B cell (primary cell): ENCODE results near the gene DDX10. TPM values are rescaled to one million over a fixed set of nuclear protein-coding genes. Genes with fewer than 3 reads are reported as not detected.

ENCODE experiments used
- ATAC-seq: fragments of 200-7000 bp; cut with Tn5 transposase; one replicate; pipeline ENCODE4 v1.10.0; 2021; ENCODE audit warnings: low read depth, mild to moderate bottlenecking, moderate number of reproducible peaks, moderate library complexity
- CTCF ChIA-PET: fragments of 350-600 bp; sonication (Branson Sonifier 250); formaldehyde crosslinking; loops from one replicate; lab custom pipeline; 2021; ENCODE audit warnings: antibody characterized with exemption, inconsistent platforms; lab: Charles Lee
- POLR2A ChIA-PET: fragments of 350-600 bp; sonication (Branson Sonifier 250); formaldehyde crosslinking; loops from one replicate; lab custom pipeline; 2021; ENCODE audit warnings: antibody characterized with exemption; lab: Charles Lee
- DNase-seq: peaks from one replicate; pipeline ENCODE4 v3.0.0; 2013
- H2AFZ ChIP-seq: 2 replicates; pipeline ENCODE4 v1.6.1; 2012; ENCODE audit warnings: mild to moderate bottlenecking, low read depth, low read length; ENCODE audit not compliant: insufficient read depth, poor library complexity, severe bottlenecking
- H3K27ac ChIP-seq, 2 donors: 1 replicate in 1 of 2; 2 replicates in 1 of 2; pipeline ENCODE4 v1.5.1; 2012 to 2013; ENCODE audit warnings: low read length in 2 of 2, mild to moderate bottlenecking in 2 of 2, moderate library complexity in 1 of 2
- H3K27me3 ChIP-seq, 4 experiments: fragments of 200-600 bp in 1 of 4; sonication (generic) in 1 of 4; replicated peaks in 1 of 4; 1 replicate in 2 of 4; 2 replicates in 2 of 4; pipeline versions ENCODE4 v1.6.1 to v1.7.0; 2013 to 2016; ENCODE audit warnings: low read length in 3 of 4, mild to moderate bottlenecking in 2 of 4, mixed read lengths in 1 of 4, moderate library complexity in 1 of 4; ENCODE audit not compliant: insufficient read depth in 4 of 4, control insufficient read depth in 3 of 4; ENCODE audit errors: control extremely low read depth in 1 of 4
- H3K36me3 ChIP-seq, 2 experiments: replicated peaks in 1 of 2; 1 replicate in 1 of 2; 2 replicates in 1 of 2; pipeline versions ENCODE4 v1.6.1 to v1.7.1; 2013; ENCODE audit warnings: low read length in 1 of 2; ENCODE audit not compliant: insufficient read depth in 2 of 2, control insufficient read depth in 1 of 2; ENCODE audit errors: control extremely low read depth in 1 of 2, extremely low read depth in 1 of 2
- H3K4me1 ChIP-seq, 2 donors: fragments of 200-600 bp in 1 of 2; sonication (generic) in 1 of 2; 1 replicate in 1 of 2; 2 replicates in 1 of 2; pipeline versions ENCODE4 v1.5.1 to v1.6.1; 2013 to 2017; ENCODE audit warnings: low read length in 2 of 2; ENCODE audit not compliant: control insufficient read depth in 2 of 2, insufficient read depth in 2 of 2
- H3K4me2 ChIP-seq: replicated peaks from 2 replicates; pipeline ENCODE3; 2012; ENCODE audit warnings: mild to moderate bottlenecking, low read depth, low read length; ENCODE audit not compliant: poor library complexity, severe bottlenecking
- H3K4me3 ChIP-seq, 5 experiments: fragments of 200-600 bp in 1 of 5; sonication (generic) in 1 of 5; 1 replicate in 3 of 5; 2 replicates in 2 of 5; pipeline versions ENCODE4 v1.5.1 to v1.7.0; 2011 to 2016; ENCODE audit warnings: low read length in 4 of 5, mild to moderate bottlenecking in 4 of 5, low read depth in 2 of 5, control low read depth in 1 of 5, moderate library complexity in 1 of 5; ENCODE audit not compliant: insufficient read depth in 1 of 5; ENCODE audit errors: control extremely low read depth in 1 of 5, extremely low read depth in 1 of 5
- H3K79me2 ChIP-seq: fragments of 200-600 bp; sonication (generic); one replicate; pipeline ENCODE4 v1.6.0; 2016; ENCODE audit warnings: low read length; ENCODE audit not compliant: control insufficient read depth, insufficient read depth
- H3K9ac ChIP-seq: fragments of 200-600 bp; sonication (generic); 2 replicates; pipeline ENCODE4 v1.6.1; 2017; ENCODE audit warnings: mild to moderate bottlenecking, low read length, moderate library complexity
- H3K9me3 ChIP-seq, 3 donors: one replicate each; pipeline versions ENCODE4 v1.6.1 to v1.7.1; 2013; ENCODE audit warnings: low read length in 2 of 3; ENCODE audit not compliant: control insufficient read depth in 2 of 3, insufficient read depth in 1 of 3; ENCODE audit errors: control extremely low read depth in 1 of 3
- H4K20me1 ChIP-seq: 2 replicates; pipeline ENCODE4 v1.6.0; 2012; ENCODE audit warnings: mild to moderate bottlenecking, low read length; ENCODE audit not compliant: insufficient read depth, control insufficient read depth, poor library complexity, severe bottlenecking
- H3K27ac Mint-ChIP-seq: one replicate; pipeline ENCODE4 v1.8.0; 2021; ENCODE audit warnings: mixed read lengths
- H3K27me3 Mint-ChIP-seq: one replicate; pipeline ENCODE4 v1.8.0; 2021; ENCODE audit warnings: mixed read lengths
- H3K4me1 Mint-ChIP-seq: one replicate; pipeline ENCODE4 v1.8.0; 2021; ENCODE audit warnings: mixed read lengths
- H3K4me3 Mint-ChIP-seq: one replicate; pipeline ENCODE4 v1.8.0; 2021; ENCODE audit warnings: mixed read lengths
- H3K9me3 Mint-ChIP-seq: one replicate; pipeline ENCODE4 v1.8.0; 2022; ENCODE audit warnings: mixed read lengths; ENCODE audit not compliant: insufficient read depth
- EZH2 ChIP-seq: IDR thresholded peaks from 2 replicates; pipeline ENCODE4 v1.6.1; 2012; ENCODE audit warnings: borderline replicate concordance, low read depth, mild to moderate bottlenecking, moderate library complexity, low read length; ENCODE audit not compliant: insufficient read depth, poor library complexity, severe bottlenecking
- WGBS: methylation state at CpG from one replicate; pipeline ENCODE4 v1.1.5; 2013; ENCODE audit warnings: missing lambda C conversion rate; ENCODE audit not compliant: insufficient coverage; 5-methylcytosine and 5-hydroxymethylcytosine counted together
- intact Hi-C: fragments of 100-400 bp; cut with micrococcal nuclease; formaldehyde crosslinking; loops from one replicate; pipeline ENCODE4 v1.10.0; 2022
- polyA plus RNA-seq: library from polyadenylated mRNA; depleted of rRNA; stranded (reverse); fragments of >200 nt; gene quantifications from 2 replicates; pipeline ENCODE4 v1.2.3, GENCODE V29; 2012
- total RNA-seq, 2 donors: library from RNA; stranded (reverse); fragments of 120-200 nt in 1 of 2; gene quantifications; 1 replicate in 1 of 2; 2 replicates in 1 of 2; pipeline versions ENCODE4 v1.2.3 to v1.2.4, GENCODE V29; 2013 to 2022
- TF ChIP-seq, protein P1 (sequence below): fragments of 200-600 bp; IDR thresholded peaks from one replicate; pipeline ENCODE4 v1.8.0; 2022; ENCODE audit warnings: antibody characterized with exemption, mild to moderate bottlenecking

Gene DDX10
- total and polyA plus RNA-seq, 2 donors (not counting 1 experiment from before 2014, with no cell fraction given): 15.6 to 30.6 TPM

DNA sequence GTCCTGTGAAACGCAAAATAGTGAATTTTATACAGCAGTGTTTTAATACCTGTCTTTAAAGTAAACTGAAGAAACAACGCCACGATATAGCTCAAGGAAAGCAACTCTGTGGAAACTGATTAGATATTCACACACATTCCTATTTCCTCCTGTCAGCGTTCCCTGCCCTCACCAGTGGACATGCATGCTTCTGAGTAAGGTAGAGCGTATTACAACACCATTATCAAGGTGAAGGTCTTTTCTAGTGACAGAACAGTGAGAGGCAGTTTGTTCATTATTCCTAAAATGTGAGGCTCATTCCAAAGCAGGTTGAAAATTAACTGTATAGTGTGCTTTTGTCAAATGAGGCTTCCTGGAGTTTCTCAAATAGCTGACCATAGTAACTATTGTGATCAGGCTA, 153.1 kb downstream of the DDX10 start:
- Histone ChIP-seq H3K4me1 (no peaks in the 10 kb centered on the region), H3K9ac (no peak overlapping the region), H4K20me1 (no peaks in the 10 kb centered on the region), H3K9me3 (no peaks in the 10 kb centered on the region), H3K27me3 (no peaks in the 10 kb centered on the region), H2AFZ (no peak overlapping the region), H3K79me2 (no peaks in the 10 kb centered on the region), H3K4me2 (no peak overlapping the region), H3K36me3 (no peaks in the 10 kb centered on the region), H3K27ac (no peak overlapping the region), H3K4me3 (no peak overlapping the region)
- ChIA-PET POLR2A (no interaction called here), CTCF (interaction anchor here (1.0 kb wide), 1 partner anchor 53 kb away, joined by 3 read pairs; no protein-coding TSS in a partner anchor)
- DNase-seq (no peak), ATAC-seq (no peak)
- Mint-ChIP-seq H3K27me3 (no peaks in the 10 kb centered on the region), H3K4me1 (peaks cover 2% of the 10 kb centered on the region), H3K9me3 (no peaks in the 10 kb centered on the region), H3K27ac (no peak overlapping the region), H3K4me3 (no peak overlapping the region)
- TF ChIP-seq EZH2: no peak
- TF ChIP-seq, protein P1, sequence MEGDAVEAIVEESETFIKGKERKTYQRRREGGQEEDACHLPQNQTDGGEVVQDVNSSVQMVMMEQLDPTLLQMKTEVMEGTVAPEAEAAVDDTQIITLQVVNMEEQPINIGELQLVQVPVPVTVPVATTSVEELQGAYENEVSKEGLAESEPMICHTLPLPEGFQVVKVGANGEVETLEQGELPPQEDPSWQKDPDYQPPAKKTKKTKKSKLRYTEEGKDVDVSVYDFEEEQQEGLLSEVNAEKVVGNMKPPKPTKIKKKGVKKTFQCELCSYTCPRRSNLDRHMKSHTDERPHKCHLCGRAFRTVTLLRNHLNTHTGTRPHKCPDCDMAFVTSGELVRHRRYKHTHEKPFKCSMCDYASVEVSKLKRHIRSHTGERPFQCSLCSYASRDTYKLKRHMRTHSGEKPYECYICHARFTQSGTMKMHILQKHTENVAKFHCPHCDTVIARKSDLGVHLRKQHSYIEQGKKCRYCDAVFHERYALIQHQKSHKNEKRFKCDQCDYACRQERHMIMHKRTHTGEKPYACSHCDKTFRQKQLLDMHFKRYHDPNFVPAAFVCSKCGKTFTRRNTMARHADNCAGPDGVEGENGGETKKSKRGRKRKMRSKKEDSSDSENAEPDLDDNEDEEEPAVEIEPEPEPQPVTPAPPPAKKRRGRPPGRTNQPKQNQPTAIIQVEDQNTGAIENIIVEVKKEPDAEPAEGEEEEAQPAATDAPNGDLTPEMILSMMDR: no peak
- WGBS: no CpG with 5 or more reads among the region's 5 CpGs
- intact Hi-C loops: no loop called here

DNA sequence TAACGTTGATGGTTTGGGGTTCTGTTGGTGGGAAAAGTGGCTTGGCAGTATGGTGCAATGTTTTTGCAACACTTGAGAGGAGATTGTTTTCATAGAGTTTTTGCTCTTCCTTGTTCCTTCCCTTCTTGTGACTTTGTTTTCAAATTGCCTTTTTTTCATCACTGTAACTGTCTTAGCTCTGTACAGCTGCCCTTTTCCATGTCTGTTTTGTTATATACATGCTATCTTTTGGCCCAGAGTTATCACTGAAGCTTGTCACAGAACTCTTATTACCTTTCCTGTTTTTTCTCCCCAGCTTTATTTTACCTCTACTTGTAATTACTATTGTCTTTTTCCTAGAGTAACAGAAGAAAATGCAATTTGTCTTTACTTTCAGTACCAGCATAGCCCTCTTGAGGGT, 154.1 kb downstream of the DDX10 start:
- Mint-ChIP-seq H3K27me3 (no peaks in the 10 kb centered on the region), H3K27ac (no peak overlapping the region), H3K9me3 (no peaks in the 10 kb centered on the region), H3K4me3 (no peak overlapping the region), H3K4me1 (peaks cover 2% of the 10 kb centered on the region)
- no CpG with 5 or more reads among the region's 1 CpG for WGBS
- Histone ChIP-seq H3K4me2 (no peak overlapping the region), H3K79me2 (no peaks in the 10 kb centered on the region), H3K4me1 (no peaks in the 10 kb centered on the region), H3K9ac (no peak overlapping the region), H3K9me3 (no peaks in the 10 kb centered on the region), H4K20me1 (no peaks in the 10 kb centered on the region), H3K27me3 (no peaks in the 10 kb centered on the region), H3K27ac (no peak overlapping the region), H3K36me3 (no peaks in the 10 kb centered on the region), H2AFZ (no peak overlapping the region), H3K4me3 (no peak overlapping the region)
- TF ChIP-seq, protein P1: no peak
- no peak for TF ChIP-seq EZH2
- DNase-seq (no peak), ATAC-seq (no peak)
- ChIA-PET CTCF (no interaction called here), POLR2A (no interaction called here)
- intact Hi-C loops: no loop called here
